ENCODE measurements around the gene GAL3ST2. TPM values are rescaled to one million over a fixed set of nuclear protein-coding genes. Genes with fewer than 3 reads are reported as not detected.

The GAL3ST2 gene
- total RNA-seq, 1 experiment from 2014 or later = not detected

- DNase-seq (ENCODE audit: low read depth, low spot score) = no peak
- in situ Hi-C loops (cut with HindIII; ENCODE audit: low pct_unique_long_range_greater_than_20kb, low sequenced_read_pairs) = no loop called here
Measured at GRCh38 chr2:241762321-241762932, 14.2 kb upstream of the GAL3ST2 start.

- in situ Hi-C loops (cut with HindIII; ENCODE audit: low pct_unique_long_range_greater_than_20kb, low sequenced_read_pairs) = no loop called here
- DNase-seq (ENCODE audit: low read depth, low spot score) = no peak
Measured at GRCh38 chr2:241762933-241763369, 13.7 kb upstream of the GAL3ST2 start.

GRCh38 chr2:241763551-241764274 lies 12.9 kb upstream of the GAL3ST2 start:
- DNase-seq (ENCODE audit: low read depth, low spot score) = no peak
- in situ Hi-C loops (cut with HindIII; ENCODE audit: low pct_unique_long_range_greater_than_20kb, low sequenced_read_pairs) = no loop called here

- in situ Hi-C loops (cut with HindIII; ENCODE audit: low pct_unique_long_range_greater_than_20kb, low sequenced_read_pairs) = no loop called here
Measured at GRCh38 chr2:241764275-241765241, 12.1 kb upstream of the GAL3ST2 start.

GRCh38 chr2:241767464-241768250 lies 9.0 kb upstream of the GAL3ST2 start:
- no peak for DNase-seq (ENCODE audit: low read depth, low spot score)
- in situ Hi-C loops (cut with HindIII; ENCODE audit: low pct_unique_long_range_greater_than_20kb, low sequenced_read_pairs) = no loop called here

More at GRCh38 chr2:241764275-241765241, 12.1 kb upstream of the GAL3ST2 start:
- DNase-seq (ENCODE audit: low read depth, low spot score) = peak; percentile 2

- in situ Hi-C loops (cut with HindIII; ENCODE audit: low pct_unique_long_range_greater_than_20kb, low sequenced_read_pairs) = no loop called here
- no peak for DNase-seq (ENCODE audit: low read depth, low spot score)
Measured at GRCh38 chr2:241768251-241768711, 8.3 kb upstream of the GAL3ST2 start.

GRCh38 chr2:241768850-241769249 lies 7.8 kb upstream of the GAL3ST2 start:
- DNase-seq (ENCODE audit: low read depth, low spot score) = no peak
- in situ Hi-C loops (cut with HindIII; ENCODE audit: low pct_unique_long_range_greater_than_20kb, low sequenced_read_pairs) = no loop called here

GRCh38 chr2:241769819-241770184 lies 6.8 kb upstream of the GAL3ST2 start:
- in situ Hi-C loops (cut with HindIII; ENCODE audit: low pct_unique_long_range_greater_than_20kb, low sequenced_read_pairs) = no loop called here

GRCh38 chr2:241770185-241770935 lies 6.3 kb upstream of the GAL3ST2 start:
- DNase-seq (ENCODE audit: low read depth, low spot score) = no peak
- in situ Hi-C loops (cut with HindIII; ENCODE audit: low pct_unique_long_range_greater_than_20kb, low sequenced_read_pairs) = no loop called here

More at GRCh38 chr2:241769819-241770184, 6.8 kb upstream of the GAL3ST2 start:
- DNase-seq (ENCODE audit: low read depth, low spot score) = no peak

- in situ Hi-C loops (cut with HindIII; ENCODE audit: low pct_unique_long_range_greater_than_20kb, low sequenced_read_pairs) = no loop called here
Measured at GRCh38 chr2:241770936-241771285, 5.7 kb upstream of the GAL3ST2 start.

GRCh38 chr2:241771286-241772062 lies 5.1 kb upstream of the GAL3ST2 start:
- in situ Hi-C loops (cut with HindIII; ENCODE audit: low pct_unique_long_range_greater_than_20kb, low sequenced_read_pairs) = no loop called here
- DNase-seq (ENCODE audit: low read depth, low spot score) = no peak

More at GRCh38 chr2:241770936-241771285, 5.7 kb upstream of the GAL3ST2 start:
- DNase-seq (ENCODE audit: low read depth, low spot score) = no peak

- in situ Hi-C loops (cut with HindIII; ENCODE audit: low pct_unique_long_range_greater_than_20kb, low sequenced_read_pairs) = no loop called here
- DNase-seq (ENCODE audit: low read depth, low spot score) = no peak
Measured at GRCh38 chr2:241772063-241772499, 4.5 kb upstream of the GAL3ST2 start.

GRCh38 chr2:241773511-241774418 lies 2.9 kb upstream of the GAL3ST2 start:
- in situ Hi-C loops (cut with HindIII; ENCODE audit: low pct_unique_long_range_greater_than_20kb, low sequenced_read_pairs) = no loop called here
- no peak for DNase-seq (ENCODE audit: low read depth, low spot score)

GRCh38 chr2:241774419-241775222 lies 2.0 kb upstream of the GAL3ST2 start:
- DNase-seq (ENCODE audit: low read depth, low spot score) = no peak
- in situ Hi-C loops (cut with HindIII; ENCODE audit: low pct_unique_long_range_greater_than_20kb, low sequenced_read_pairs) = no loop called here

Data from SK-MEL-5 (cell line).